RWPE1 (cell line): ENCODE measurements around the gene SIGMAR1.
A peak's percentile ranks its signal among the peaks of the same experiment; 100 is the strongest.

ENCODE experiments used
- CTCF ChIA-PET: fragments of 350-600 bp; sonication (Branson Sonifier 250); formaldehyde crosslinking; extraction: SDS; loops from one replicate; lab custom pipeline; 2021; lab: Yijun Ruan, JAX
- POLR2A ChIA-PET: fragments of 400-600 bp; formaldehyde crosslinking; extraction: SDS; loops from one replicate; lab custom pipeline; 2020; ENCODE audit warnings: antibody characterized with exemption; ENCODE audit not compliant: low non-redundant PET; lab: Yijun Ruan, JAX
- DNase-seq: peaks from one replicate; pipeline ENCODE4 v3.0.0; 2012; ENCODE audit warnings: low spot score
- H3K27ac ChIP-seq: fragments of 450-650 bp; 2 replicates; pipeline ENCODE4 v1.5.1; 2017
- CTCF ChIP-seq: fragments of 450-650 bp; conservative IDR thresholded peaks from 2 replicates; pipeline ENCODE4 v1.5.1; 2017; ENCODE audit warnings: low read depth, mild to moderate bottlenecking

The SIGMAR1 gene

DNA sequence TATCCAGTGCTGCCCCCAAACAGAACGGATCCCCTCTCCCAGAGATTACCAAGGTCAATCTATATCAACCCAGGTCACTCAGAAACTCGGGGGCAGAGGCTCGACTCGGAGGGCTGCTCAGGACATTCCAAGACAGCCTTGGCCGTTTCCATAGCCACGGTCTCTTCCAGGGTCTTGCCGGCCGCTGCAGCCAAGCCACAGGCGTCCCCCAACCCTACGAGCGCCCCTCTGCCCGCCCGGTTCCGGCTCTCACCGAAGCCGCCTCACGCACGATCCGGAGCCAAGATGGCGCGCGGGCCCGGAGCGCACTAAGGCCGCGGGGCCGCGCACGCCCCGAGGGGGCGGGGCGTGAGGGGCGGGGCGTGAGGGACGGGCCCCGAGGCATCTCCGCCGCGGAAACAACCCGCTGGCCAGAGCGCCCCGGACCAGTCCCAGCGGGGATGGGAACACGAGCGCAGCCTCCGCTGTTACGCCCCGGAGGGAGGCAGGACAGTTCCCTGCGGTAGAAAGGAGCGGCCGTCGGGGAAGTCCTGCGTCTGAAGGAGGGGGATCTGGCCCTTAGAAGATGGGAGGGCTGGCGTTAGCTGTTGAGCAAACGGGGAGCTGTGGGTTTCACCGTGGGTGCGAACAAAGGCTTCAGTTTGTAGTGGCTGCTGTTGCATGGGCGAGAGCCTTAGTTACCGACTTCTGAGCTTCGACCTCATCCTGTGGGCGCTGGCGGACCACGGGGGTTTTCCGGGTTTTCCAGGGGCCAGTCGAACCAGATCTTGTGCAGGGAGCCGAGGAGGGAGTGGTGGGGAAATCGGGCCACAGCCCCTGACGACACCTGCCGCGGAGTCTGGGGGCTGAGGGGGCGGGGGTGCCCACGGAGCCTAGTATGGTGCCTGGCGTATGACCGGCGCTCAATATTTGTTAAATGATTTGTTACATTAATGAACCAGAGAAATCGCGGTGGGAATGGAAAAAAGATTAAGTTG lies 25.5 kb downstream of the SIGMAR1 start, which contains the start of gene RPP25L:
Gene RPP25L, minus strand, starts transcription at position 287 of the 977 bp plus-strand sequence. CDS start 801 bp downstream, outside the sequence.
- POLR2A ChIA-PET = interaction anchor here (0.6 kb wide), 1 partner anchor 123 kb away, joined by 3 read pairs; no protein-coding TSS in a partner anchor
- peak within 1 kb of the TSS; percentile 95 for H3K27ac ChIP-seq
- peak; percentile 94 for DNase-seq
- CTCF ChIA-PET = interaction anchor here (0.6 to 1.6 kb wide), 3 partner anchors 8 to 69 kb away, joined by 3 to 4 read pairs (median 3); partner anchors contain the start of gene DCTN3
- TF ChIP-seq CTCF = no peak

- peak overlapping the region; percentile 95 for H3K27ac ChIP-seq
- no peak for DNase-seq
- CTCF ChIA-PET = interaction anchor here (0.6 kb wide), 1 partner anchor 9 kb away, joined by 3 read pairs; no protein-coding TSS in a partner anchor
- POLR2A ChIA-PET = interaction anchor here (0.6 to 0.9 kb wide), 2 partner anchors 35 to 123 kb away, joined by 3 read pairs; partner anchors contain the start of gene GALT
- TF ChIP-seq CTCF = no peak
Measured at GRCh38 chr9:34611251-34611810, 26.3 kb downstream of the SIGMAR1 start.

DNA sequence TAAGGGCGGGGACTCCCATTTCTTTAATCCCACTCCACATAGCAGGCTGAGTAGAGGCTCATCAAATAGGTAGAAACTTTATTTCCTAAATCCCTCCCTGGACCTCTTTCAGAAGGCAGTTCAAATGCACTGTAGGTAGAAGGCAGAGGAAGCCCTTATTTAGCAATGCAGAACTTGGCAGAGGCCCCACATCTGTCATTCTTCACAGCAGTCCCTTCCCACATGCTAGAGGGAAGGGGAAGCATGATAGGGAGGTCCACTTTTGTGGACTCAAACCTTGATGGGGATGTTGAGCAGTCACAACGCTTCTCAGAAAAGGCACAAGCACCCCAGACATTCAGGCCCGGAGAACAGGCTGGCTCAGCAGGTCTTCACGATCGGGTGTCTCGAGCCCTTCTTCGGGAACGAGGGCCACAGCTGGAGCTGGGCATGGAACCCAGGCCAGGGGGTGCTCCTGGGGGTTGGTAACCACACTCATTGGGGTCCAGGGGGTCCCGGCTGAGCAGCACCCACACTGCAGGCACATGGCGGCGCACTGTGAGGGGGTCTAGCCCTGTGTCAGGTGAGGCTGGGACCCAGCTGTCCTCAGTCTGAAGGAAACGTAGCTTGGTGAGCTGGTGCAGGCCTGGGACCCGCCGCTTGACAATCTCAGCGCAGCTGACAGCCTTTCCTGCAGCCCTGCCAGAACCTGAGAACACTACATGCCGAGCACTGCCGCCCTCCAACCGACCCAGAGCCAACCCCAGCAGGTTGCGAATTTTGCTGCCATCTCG lies 27.0 kb downstream of the SIGMAR1 start:
- no peak for DNase-seq
- ChIA-PET POLR2A (interaction anchor here (0.9 kb wide), 1 partner anchor 36 kb away, joined by 3 read pairs; the partner anchor contains the start of gene GALT), CTCF (interaction anchor here (0.6 kb wide), 1 partner anchor 8 kb away, joined by 3 read pairs; no protein-coding TSS in a partner anchor)
- no peak for TF ChIP-seq CTCF
- peak overlapping the region; percentile 95 for H3K27ac ChIP-seq

- TF ChIP-seq CTCF = no peak
- CTCF ChIA-PET = no interaction called here
- no peak for DNase-seq
- POLR2A ChIA-PET = no interaction called here
- no peak overlapping the region for H3K27ac ChIP-seq
Measured at GRCh38 chr9:34607331-34607730, 30.3 kb downstream of the SIGMAR1 start.

- ChIA-PET POLR2A (no interaction called here), CTCF (no interaction called here)
- no peak for TF ChIP-seq CTCF
- no peak overlapping the region for H3K27ac ChIP-seq
- DNase-seq = no peak
Measured at GRCh38 chr9:34606905-34607304, 30.7 kb downstream of the SIGMAR1 start.
